ENCODE measurements around the gene PTCH2.

Gene PTCH2

GRCh38 chr1:44775078-44775929 is 67.7 kb downstream of the PTCH2 start, which contains the start of gene RPS8 (continued):
- TF ChIP-seq, protein P1, sequence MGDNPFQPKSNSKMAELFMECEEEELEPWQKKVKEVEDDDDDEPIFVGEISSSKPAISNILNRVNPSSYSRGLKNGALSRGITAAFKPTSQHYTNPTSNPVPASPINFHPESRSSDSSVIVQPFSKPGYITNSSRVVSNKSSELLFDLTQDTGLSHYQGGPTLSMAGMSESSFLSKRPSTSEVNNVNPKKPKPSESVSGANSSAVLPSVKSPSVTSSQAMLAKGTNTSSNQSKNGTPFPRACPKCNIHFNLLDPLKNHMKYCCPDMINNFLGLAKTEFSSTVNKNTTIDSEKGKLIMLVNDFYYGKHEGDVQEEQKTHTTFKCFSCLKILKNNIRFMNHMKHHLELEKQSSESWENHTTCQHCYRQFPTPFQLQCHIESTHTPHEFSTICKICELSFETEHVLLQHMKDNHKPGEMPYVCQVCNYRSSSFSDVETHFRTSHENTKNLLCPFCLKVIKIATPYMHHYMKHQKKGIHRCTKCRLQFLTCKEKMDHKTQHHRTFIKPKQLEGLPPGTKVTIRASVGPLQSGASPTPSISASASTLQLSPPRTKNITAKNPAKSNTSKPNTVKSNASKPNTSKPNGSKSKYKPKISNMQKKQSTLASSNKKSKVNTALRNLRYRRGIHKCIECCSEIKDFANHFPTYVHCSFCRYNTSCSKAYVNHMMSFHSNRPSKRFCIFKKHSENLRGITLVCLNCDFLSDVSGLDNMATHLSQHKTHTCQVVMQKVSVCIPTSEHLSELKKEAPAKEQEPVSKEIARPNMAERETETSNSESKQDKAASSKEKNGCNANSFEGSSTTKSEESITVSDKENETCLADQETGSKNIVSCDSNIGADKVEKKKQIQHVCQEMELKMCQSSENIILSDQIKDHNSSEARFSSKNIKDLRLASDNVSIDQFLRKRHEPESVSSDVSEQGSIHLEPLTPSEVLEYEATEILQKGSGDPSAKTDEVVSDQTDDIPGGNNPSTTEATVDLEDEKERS (tag by site-specific recombination; IDR thresholded peaks at IDR 0.05): no peak
- TF ChIP-seq, protein P2, sequence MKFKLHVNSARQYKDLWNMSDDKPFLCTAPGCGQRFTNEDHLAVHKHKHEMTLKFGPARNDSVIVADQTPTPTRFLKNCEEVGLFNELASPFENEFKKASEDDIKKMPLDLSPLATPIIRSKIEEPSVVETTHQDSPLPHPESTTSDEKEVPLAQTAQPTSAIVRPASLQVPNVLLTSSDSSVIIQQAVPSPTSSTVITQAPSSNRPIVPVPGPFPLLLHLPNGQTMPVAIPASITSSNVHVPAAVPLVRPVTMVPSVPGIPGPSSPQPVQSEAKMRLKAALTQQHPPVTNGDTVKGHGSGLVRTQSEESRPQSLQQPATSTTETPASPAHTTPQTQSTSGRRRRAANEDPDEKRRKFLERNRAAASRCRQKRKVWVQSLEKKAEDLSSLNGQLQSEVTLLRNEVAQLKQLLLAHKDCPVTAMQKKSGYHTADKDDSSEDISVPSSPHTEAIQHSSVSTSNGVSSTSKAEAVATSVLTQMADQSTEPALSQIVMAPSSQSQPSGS (tag by site-specific recombination; IDR thresholded peaks at IDR 0.05; ENCODE audit: low read depth): no peak
- peak; percentile 90 for TF ChIP-seq SP7 (tag by site-specific recombination; IDR thresholded peaks at IDR 0.05)
- TF ChIP-seq ZNF184 (tag by site-specific recombination; IDR thresholded peaks at IDR 0.05): no peak
- peak; percentile 68 for TF ChIP-seq ZNF366 (tag by site-specific recombination; conservative IDR thresholded peaks at IDR 0.05)
- TF ChIP-seq ZNF626 (tag by site-specific recombination; IDR thresholded peaks at IDR 0.05): no peak
- TF ChIP-seq KLF9 (tag by site-specific recombination; IDR thresholded peaks at IDR 0.05; ENCODE audit: low read depth): peak; percentile 88
- peak; percentile 88 for TF ChIP-seq ZEB2 (tag by site-specific recombination; IDR thresholded peaks at IDR 0.05)
- TF ChIP-seq SP2 (tag by site-specific recombination; IDR thresholded peaks at IDR 0.05): peak; percentile 60
- no peak for TF ChIP-seq ZNF623 (tag by site-specific recombination; IDR thresholded peaks at IDR 0.05)
- 0 out of 2 replicates have a peak, but pooled peaks have one; percentile 11 for TF ChIP-seq ZNF341 (tag by site-specific recombination; IDR thresholded peaks at IDR 0.05; ENCODE audit: low read depth)
- TF ChIP-seq, protein P3, sequence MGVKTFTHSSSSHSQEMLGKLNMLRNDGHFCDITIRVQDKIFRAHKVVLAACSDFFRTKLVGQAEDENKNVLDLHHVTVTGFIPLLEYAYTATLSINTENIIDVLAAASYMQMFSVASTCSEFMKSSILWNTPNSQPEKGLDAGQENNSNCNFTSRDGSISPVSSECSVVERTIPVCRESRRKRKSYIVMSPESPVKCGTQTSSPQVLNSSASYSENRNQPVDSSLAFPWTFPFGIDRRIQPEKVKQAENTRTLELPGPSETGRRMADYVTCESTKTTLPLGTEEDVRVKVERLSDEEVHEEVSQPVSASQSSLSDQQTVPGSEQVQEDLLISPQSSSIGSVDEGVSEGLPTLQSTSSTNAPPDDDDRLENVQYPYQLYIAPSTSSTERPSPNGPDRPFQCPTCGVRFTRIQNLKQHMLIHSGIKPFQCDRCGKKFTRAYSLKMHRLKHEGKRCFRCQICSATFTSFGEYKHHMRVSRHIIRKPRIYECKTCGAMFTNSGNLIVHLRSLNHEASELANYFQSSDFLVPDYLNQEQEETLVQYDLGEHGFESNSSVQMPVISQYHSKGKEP (tag by site-specific recombination; IDR thresholded peaks at IDR 0.05): no peak
- TF ChIP-seq ZBTB21 (tag by site-specific recombination; IDR thresholded peaks at IDR 0.05): peak; percentile 78
- no peak for TF ChIP-seq TSHZ1 (tag by site-specific recombination; IDR thresholded peaks at IDR 0.05; ENCODE audit: borderline replicate concordance)
- 0 out of 2 replicates have a peak, but pooled peaks have one; percentile 57 for TF ChIP-seq KLF7 (tag by site-specific recombination; IDR thresholded peaks at IDR 0.05; ENCODE audit: borderline replicate concordance)
- TF ChIP-seq MZF1 (tag by site-specific recombination; IDR thresholded peaks at IDR 0.05; ENCODE audit: borderline replicate concordance): no peak
- no peak for TF ChIP-seq ZNF571 (tag by site-specific recombination; IDR thresholded peaks at IDR 0.05)
- no peak for TF ChIP-seq GLIS1 (tag by site-specific recombination; IDR thresholded peaks at IDR 0.05)
- TF ChIP-seq BCL11B (tag by site-specific recombination; IDR thresholded peaks at IDR 0.05; ENCODE audit: low read depth): peak; percentile 95
- TF ChIP-seq ZNF843 (tag by site-specific recombination; IDR thresholded peaks at IDR 0.05): 0 out of 2 replicates have a peak, but pooled peaks have one; percentile 43
- TF ChIP-seq ZNF114 (tag by site-specific recombination; IDR thresholded peaks at IDR 0.05): no peak
- no peak; the same call in 1 of the 2 replicates for TF ChIP-seq FEZF1 (tag by site-specific recombination; IDR thresholded peaks at IDR 0.05)
- peak; percentile 87 for TF ChIP-seq GLIS2 (tag by site-specific recombination; IDR thresholded peaks at IDR 0.05)
- no peak for TF ChIP-seq ZNF202 (tag by site-specific recombination; IDR thresholded peaks at IDR 0.05; ENCODE audit: borderline replicate concordance)
- TF ChIP-seq ZNF16 (tag by site-specific recombination; IDR thresholded peaks at IDR 0.05; ENCODE audit: low read depth): no peak
- TF ChIP-seq PBX3 (CRISPR knock-in tag; IDR thresholded peaks at IDR 0.05): 0 out of 2 replicates have a peak, but pooled peaks have one; percentile 30
- TF ChIP-seq, protein P4, sequence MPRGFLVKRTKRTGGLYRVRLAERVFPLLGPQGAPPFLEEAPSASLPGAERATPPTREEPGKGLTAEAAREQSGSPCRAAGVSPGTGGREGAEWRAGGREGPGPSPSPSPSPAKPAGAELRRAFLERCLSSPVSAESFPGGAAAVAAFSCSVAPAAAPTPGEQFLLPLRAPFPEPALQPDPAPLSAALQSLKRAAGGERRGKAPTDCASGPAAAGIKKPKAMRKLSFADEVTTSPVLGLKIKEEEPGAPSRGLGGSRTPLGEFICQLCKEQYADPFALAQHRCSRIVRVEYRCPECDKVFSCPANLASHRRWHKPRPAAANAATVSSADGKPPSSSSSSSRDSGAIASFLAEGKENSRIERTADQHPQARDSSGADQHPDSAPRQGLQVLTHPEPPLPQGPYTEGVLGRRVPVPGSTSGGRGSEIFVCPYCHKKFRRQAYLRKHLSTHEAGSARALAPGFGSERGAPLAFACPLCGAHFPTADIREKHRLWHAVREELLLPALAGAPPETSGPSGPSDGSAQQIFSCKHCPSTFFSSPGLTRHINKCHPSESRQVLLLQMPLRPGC (tag by site-specific recombination; IDR thresholded peaks at IDR 0.05): peak; percentile 18; the same call in 1 of the 2 replicates

All from HEK293 (cell line).